NCI-H2107 (cell line): ENCODE results near the gene MMP20.

Experiments used
- DNase-seq: peaks from one replicate; lab custom pipeline; 2025; lab: John Stamatoyannopoulos, UW

The MMP20 gene

DNA sequence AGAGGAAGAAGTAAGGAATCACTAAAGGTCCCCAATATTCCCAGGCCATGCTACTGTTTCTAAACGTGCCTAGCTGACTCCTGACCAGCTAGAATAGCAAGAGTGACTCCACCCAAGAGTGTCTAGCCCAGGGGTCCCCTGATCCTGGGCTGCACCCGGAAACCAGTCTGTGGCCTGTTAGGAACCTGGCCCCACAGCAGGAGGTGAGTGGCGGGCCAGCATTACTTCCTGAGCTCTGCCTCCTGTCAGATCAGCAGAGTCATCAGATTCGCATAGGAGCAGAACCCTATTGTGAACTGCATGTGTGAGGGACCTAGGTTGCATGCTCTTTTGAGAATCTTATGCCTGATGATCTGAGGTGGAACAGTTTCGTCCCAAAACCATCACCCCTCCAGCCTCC is 2.0 kb downstream of the MMP20 start:
- no peak for DNase-seq

DNA sequence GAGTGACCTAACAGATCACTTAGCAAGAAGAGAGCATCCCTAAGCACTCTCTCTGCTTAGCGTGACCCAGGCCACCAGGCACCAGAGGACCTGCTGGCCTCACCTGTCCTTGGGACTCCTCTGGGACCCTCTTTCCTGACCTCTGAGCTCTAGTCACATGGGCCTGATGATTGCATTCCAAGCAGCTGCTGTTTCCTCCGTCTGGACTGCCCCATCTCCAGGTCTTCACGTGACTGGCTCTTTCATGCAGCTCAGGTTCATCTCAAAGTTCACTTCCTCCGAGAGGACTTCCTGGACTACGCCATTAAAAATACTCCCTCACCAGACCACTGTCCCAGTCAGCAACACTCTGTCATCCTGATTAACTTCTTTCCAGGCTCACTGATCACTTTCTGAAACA is 2.9 kb downstream of the MMP20 start:
- DNase-seq = no peak

DNA sequence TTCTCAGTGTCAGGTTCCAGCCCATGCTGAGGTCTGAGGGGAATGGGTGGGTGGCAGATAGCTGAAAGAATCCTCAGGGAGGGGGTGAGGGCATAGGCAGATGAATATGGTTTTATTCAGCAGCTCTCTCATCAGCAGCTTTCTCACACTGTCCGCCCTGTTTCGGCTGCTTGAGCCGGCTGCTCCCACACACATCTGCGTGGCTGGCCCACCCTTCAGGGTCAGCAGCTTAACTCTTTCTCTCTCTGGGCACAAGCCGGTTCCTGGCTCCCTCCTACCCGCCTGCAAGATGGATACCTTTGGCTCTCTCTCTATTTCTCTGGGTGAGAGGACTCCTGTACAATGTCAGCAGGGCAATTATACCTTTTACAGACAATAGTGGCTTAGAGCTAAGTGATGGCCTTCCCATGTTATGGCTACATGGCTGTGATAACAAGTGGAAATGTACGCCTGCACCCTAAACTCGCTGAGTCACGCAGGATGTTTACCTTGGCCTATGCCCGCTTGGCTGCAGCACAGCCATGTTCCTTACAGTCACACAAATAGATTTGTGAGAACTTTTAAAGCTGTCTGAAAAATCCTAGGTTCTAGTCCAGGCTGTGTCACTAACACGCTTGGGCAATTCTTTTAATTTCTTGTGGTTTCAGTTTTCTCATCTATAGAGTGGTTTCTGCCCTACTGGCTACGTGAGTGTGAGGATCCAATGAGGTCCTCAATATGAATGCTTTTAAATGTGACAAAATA is 4.1 kb downstream of the MMP20 start:
- DNase-seq = no peak

DNA sequence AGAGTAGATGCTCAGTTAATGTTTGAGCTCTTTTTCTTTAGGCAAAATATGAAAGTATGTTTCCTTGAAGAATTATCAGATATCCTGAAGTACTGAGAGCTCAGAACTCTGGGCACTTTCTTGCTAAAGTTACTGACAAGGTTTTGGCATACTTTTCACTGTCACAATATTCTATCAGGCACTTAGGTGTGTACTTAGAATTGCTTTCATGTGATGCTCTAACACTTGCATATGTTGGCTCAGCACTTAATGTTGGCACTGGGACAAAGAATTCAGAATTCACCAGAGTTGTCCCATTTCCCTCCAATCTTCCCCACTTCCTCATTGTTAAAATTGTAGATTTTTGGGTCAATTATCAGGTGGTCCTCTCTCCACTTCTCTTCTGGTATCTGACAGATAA is 5.0 kb downstream of the MMP20 start:
- DNase-seq = no peak

DNA sequence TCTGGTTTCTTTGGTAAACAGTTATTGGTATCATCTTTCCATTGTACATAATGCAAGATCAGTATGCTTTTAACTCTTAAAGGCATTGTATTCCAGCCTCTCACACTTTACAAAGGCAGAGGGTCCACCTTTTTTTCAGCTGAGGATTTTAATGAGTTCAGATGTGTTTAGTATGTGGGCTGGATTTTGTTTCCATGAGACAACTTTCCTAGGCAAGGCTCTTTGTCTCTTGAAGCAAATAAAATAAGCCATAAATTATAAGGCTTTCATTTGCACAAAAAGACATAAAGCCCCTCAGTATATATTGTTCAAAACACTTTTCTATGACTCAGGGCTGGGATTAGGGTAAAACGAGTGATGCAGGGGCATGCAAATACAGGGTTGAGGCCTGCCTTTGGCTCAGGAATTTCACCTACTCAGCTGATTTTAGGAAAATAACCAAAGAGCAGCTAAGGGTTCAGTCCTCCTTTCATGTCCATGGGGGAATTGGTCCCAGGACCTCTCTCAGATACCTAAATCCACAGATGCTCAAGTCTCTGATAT is 7.6 kb downstream of the MMP20 start:
- no peak for DNase-seq

DNA sequence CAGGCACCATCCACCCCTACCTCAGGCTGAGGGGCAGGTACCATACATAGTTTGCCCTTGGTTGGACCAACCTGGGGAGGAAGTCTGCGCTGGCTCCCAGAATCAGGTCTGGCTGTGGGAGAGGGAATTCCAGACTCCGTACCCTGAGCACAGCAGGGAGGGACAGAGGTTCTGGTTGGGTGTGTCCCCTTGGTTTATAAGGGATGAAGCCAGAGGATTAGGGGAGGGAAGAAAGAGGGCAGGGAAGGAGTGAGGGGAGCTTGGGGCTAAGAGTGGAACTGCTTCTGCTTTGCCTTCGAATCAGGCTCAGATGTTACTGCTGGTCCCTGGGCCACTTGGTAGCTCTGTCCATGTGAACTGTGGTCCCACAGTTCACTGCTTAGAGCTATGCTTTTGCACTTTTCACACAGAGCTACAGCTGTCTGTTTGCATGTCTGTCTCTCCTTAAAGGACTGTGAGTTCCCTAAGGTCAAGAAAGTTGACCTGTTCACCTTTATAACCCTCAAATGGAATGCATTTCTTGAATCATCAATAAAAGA is 9.2 kb downstream of the MMP20 start:
- DNase-seq = no peak

DNA sequence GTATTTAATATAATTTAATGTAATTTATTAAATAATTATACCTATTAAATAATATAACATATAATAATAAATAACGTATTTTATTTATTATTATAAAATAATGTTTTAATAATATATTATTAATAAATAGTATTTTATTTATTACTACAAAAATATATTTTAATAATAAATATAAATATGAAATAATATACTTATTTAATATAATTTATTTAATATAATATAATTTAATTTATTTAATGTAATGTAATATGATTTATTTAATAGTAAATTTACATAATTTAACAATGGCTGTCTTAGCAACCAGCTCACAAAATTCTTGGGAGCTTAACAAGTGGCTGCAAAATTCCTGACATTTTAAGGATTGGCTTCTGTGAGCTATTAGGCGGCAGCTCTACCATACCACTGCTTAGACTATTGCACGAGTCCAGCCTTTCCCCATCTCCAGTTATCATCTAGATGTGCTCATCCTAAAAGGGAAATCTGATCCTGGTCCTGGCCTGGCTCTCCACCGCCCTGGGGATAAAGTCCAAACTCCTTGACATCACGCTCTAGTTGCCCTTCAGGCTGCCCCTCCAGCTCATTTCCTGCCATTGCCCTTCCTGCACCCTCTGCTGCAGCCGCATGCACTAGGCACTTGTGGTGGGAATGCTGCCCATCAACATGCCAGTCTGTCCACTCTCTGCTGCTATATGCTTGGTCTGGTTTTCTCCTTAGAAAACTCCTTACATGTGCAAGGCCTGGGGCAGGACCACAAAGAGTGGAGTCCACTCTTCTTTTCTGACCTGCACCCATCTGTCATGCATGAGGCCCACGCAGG is 9.8 kb downstream of the MMP20 start:
- no peak for DNase-seq

DNA sequence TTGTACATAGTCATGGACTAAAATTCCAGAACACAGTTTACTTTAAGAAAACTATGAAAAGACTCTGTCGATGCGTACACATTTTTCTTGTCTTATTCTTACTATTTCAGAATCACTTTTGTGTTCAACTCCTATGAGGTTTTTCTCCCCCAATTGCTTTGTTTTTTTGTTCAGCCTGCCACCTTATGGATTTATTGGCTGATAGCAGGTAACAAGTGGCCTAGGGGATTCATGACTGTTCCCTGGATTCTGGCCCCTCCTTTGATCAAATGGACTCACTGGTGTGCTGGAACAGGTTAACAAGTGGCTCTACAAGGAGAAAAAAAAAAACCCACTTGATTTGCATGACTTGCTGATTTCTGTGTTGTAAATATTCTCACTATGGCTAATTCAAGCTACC is 10.6 kb downstream of the MMP20 start:
- no peak for DNase-seq

DNA sequence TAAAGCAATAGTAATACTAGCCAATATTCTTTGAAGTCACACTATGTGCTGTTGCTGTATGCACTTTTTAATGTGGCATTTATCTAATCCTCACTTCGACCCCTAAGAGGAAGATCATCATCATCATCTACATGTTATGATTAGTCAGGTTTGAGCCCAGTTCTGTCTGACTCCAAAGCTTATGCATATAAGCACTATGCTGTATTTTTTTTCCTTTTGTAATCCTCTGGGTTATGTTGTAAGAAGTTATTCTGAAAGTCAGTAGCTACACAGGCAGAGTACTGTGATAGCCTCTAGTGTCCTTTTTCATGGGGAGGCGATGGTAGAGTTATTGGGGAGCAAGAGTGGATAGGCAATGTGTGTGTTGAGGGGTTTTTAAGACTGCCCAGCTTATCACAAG is 11.1 kb downstream of the MMP20 start:
- DNase-seq = no peak

DNA sequence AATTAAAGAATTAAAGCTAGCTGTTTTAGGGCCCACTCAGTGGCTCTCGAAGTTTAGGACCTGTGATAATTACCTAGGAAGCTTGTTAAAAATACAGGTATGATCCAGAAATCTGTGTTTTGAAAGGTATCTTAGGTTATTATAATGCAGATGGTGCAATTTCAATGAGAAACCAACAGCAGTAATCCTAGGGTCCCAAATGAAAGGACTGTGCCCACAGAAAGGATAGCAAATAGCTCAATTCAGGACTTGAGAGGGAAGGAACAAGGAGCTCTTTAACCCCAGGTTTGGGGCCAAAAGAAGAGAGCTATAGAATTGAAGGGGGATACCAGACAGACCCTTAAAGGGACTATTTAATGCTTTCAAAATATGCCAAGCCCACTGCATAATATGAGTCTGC is 11.7 kb downstream of the MMP20 start:
- no peak for DNase-seq

DNA sequence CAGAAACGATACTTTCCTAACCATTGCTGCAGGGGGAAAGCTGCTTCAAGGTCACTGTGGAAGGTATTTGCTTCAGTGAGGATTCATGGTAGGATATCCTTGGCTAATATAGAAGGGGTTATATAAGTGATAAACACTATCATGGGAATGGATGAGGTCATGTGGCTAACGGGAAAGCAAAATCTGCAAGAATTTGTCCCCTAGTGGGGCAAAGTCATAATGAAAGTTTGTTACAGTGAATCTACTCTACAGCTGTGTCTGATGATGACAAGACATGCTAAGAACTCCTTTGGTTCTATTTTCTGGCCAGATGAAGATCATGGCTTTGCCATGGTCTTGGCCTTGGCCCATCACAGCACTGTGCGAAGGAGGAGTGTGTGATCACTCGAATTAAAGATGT is 13.8 kb downstream of the MMP20 start:
- no peak for DNase-seq

DNA sequence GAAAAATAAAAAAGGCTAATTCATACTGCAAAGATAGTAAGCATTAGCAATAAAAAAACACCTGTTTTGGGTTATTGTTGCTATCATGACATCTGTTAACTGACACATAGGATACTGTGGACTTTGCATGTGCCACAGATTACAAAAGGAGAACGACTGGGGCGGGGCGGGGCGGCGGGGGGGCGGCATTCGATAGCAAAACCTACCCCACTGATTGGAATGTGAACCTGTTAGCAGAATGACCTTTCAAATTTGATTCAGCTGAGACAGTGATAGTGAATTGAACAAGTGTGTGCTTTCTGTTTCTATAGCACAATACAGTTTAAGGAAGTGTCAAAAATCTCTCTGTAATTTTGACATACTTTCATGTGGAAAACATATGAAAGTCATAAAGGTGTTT is 14.9 kb downstream of the MMP20 start:
- no peak for DNase-seq

DNA sequence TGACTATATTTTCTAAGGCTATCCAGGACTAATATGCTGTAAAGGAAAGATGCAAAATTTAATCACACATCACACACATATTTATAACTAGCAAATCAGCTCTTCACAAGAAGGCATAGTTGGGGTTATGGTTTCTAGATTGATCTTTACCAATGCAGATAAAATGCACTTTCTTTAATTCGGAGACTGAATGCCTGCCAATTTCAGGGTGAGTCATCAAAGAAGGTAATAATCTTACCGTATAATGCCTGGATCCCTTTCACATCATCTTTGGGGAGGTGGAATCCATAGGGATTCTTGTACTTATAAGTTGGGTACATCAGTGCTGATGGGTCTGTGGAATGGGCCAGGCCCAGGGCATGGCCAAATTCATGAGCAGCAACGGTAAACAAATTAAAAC is 16.4 kb downstream of the MMP20 start:
- DNase-seq = no peak

DNA sequence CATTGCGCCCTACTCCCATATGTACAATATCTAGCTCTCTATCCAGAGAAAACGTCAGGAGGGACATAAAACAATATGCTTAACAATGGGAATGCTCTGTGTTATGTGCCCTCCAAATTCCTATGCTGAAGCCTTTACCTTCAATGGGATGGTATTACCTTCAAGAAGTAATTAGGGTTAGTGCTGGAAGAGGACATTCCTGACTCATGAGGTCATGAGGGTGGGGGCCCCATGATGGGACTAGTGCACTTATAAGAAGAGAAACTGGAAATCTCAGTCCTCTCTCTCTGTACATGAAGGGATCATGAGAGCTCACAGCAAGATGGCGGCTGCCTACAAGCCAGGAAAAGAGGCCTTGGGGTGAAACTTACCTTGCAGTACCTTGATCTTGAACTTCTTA is 20.3 kb downstream of the MMP20 start:
- no peak for DNase-seq

DNA sequence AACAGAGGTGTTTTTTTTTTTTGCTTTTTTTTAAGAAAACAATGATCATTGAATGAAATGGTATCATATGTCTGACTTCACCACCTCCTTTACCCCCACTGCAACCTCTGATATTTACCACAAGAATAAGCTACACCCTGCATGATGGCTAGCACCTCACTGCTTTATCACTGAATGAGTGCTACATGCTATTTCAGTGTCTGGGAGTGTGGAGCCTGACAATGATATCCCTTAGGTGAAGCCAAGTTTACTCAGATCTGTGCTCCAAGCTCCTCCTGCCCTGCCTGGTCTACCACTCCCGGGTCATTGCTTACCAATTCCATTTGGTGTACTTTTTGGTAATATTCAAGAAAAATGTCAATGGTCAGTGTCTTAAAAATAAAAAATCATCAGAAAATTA is 21.1 kb downstream of the MMP20 start:
- DNase-seq = no peak

DNA sequence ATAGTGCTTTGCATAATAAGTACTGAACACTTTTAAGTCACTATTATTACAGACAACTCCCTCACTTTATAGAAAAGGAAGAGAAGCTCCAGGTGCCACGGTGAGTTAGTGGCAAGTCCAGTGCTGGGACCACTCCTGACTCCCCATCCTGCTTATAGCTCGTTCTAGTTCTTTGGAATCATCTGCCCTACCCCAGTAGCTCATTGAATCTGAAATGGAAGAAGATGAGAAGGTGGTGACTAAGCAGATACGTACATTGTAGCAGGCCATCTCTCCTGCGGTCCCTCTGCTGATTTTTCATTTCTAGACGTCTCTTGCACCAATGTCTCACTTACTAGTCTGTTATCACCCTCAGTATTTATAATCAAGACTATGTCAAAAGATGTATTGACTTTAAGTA is 21.6 kb downstream of the MMP20 start:
- DNase-seq = no peak

DNA sequence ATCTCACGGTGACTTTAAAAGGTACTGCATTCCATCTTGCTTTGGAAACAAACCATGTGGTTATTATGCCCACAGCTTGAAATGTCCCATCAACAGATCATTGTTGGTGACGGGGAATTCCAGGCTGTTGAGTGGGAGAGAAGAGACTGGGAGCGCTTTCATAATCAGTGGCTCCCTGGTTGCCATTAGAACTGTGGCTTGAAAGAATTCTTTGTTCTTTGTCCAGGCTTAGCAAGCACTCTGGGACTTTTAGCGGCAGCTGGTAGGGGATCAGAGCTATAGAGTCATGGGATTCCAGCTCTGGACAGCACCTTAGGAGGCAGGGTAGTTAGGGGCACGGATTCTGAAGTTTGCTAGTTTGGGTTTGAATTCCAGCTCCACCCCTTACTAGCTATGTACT is 22.0 kb downstream of the MMP20 start:
- no peak for DNase-seq

DNA sequence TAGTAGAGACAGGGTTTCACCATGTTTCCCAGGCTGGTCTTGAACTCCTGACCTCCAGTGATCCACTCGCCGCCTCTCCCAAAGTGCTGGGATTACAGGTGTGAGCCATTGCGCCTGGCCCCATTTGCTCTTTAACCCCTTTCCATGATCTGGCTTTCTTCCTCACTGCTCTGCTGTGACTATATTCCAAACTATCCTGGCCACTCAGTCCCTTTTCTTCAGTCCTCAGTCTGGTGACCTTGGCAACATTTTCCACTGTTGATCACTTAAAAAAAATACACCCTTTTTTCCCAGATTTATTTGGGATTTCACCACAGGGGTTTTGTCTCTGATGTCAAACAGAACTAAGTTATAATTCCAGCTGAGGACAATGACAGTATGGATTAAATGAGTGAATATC is 24.5 kb downstream of the MMP20 start:
- no peak for DNase-seq

DNA sequence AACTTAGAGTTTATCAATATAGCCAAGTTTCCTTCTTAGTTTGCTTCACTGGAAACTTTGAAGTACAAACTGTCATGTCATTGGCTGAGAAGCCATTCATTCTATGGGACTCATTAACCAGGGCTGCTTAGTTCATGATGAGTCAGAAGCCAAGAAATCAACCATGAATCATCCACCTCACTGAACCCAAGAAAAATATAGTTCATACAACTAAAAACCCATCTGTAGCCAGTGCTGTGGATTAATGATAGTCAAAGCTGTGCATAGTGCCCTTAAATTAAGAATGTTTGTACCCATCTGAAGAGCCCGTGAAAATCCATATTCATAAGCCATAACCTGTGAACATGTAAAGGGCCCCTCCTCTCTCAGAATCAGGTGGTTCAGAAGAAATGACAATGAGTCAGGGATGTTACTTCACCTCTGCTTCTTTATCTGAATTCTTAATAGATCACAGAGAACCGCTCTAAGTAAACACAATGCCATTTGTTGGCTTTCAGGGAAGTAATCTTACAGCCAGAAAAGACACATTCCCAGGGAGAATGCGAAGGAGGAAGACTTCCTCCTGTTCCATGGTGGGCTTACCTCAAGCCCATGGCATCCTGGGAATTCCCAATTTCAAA is 25.4 kb downstream of the MMP20 start:
- DNase-seq = no peak

DNA sequence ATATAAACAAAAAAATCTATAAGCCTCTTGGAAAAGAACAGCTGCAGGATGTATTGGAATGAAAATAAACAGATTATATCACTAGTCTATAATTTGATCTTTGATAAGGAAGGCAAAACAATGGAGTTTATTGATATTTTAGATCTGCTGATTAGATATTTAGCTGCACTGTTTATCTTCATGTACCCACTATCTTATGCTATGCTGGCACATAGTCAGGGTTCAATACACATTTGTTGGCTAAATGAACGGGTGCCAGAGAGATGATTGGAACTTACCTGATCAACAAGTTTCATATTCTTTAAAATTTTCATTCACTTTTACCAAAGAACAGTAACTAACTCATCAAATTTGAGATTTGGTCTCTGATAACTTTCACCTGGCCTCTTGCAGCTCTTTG is 26.9 kb downstream of the MMP20 start:
- DNase-seq = no peak

DNA sequence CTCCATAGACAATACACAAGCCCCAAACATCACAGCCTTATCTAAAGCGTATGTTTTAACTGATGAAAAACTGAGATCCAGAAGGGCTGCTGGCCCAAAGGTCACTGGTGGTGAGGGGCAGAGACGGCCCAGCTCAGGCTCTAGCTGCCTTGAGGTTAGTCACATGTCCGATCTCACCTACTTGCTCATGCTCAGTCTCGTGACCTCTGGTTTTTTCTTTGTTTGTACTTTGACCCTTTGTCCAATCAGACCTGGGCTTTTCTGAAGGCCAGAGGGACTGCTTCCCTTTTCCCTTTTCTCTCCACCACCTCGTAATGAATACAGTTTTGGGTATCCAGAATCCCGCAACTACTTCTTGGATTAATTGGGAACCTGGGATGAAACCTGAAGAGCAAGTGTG is 28.6 kb downstream of the MMP20 start:
- DNase-seq = no peak

DNA sequence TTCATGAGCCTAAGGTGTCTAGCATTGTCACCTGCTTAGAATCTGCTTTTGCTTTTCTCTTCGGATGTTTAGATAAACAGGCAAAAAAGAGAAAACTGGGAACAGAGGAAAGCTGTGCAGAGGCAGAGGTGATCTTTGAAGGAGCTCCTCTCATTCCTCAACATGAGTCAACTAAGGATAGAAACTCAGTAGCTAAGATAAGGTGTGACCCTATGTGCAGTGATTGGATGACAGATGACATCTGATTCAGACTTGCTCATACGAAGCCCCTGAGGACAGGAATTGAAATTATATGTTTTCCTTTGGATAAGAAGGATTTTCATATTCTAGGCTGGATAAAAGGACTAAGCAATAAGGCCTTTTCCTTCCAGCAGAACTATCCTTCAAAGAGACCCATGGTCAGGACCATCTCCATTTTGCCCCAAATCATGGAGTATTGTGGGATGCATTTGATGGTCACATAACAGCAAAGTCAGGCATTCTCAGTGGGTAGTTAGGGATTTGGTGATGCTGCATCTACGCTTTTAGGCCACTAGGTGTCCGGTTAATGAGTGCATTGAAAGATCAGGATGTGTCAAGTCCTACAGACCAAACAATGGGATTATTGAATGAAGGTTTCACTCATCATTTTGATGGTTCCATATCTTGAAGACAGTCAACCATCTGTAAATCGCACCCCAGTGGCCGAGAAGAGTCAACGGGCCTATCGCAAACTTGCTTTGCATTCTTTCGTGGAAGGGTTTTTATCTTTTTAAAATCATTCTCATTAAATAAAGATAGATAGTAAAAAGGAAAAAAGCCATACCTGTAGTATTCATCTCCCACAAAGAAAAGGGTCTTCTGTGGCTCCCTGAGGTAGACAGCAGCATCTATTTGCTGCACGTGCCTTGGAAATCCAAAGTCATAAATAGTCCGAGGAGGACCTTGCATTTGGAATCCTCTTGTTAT is 32.2 kb downstream of the MMP20 start:
- DNase-seq = no peak
